ENCODE data around the gene HMGCR.

HMGCR gene

GRCh38 chr5:75387806-75388205 is 50.8 kb downstream of the HMGCR start:
- DNase-seq, result no peak

DNA sequence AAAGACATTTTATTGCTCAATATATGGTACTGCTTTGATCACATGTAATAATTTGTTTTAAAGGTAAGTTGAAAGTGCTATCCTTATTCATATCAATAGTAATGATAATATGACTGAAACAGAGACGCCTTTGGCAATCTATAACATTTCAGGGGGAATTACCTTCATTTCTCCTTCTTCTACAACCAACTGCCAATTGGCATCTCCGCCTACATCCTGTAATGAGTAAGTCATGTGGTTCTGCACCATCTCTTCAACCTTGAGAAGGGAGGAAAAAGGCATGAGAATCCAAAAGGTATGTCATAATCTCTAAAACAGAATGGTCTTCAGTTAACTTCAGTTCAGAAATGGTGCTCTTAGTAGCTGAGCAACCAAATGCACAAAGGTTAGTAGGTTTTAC is 52.4 kb downstream of the HMGCR start:
- DNase-seq, result no peak

DNA sequence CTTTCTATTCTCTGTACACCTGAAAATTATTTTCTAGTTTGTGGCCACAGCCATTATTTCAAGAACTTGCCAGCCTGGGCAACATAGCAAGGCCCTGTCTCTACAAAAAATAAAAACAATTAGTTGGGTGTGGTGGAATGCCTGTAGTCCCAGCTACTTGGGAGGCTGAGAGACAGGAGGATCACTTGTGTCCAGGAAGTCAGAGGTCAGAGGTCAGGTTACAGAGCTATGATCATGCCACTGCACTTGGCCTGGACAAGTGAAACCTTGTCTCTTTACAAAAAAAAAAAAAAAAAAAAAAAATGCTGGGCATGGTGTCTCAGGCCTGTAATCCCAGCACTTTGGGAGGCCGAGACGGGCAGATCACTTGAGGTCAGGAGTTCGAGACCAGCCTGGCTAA is 58.3 kb downstream of the HMGCR start:
- DNase-seq, result no peak

DNA sequence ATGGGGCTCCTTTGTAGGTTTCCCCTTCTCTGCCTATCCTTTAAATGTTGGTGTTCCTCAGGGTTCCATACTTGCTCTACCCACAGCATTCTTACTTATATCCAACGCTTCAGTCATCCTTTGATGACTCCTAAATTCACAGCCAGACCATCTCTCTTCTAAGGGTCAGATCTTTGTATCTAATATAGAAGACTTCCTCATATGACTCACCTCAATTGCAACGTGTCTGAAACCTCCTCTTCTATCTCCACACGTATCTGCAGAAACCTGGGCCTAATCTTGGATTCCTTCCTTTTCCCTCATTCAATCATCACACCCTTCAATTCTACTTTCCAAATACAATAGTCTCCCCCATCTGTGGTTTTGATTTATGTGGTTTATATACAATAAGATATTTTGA is 68.3 kb downstream of the HMGCR start:
- no peak for DNase-seq

All from NCI-H748 treated with DMSO at 0.1 percent for 48 hours (cell line).